HG03045 (cell line): ENCODE results near the gene TRAF3IP3.
A peak's percentile ranks its signal among the peaks of the same experiment; 100 is the strongest.

Source experiments
- ATAC-seq: cut with Tn5 transposase; IDR thresholded peaks from one replicate; pipeline ENCODE4 v1.9.1; 2021; ENCODE audit warnings: mild to moderate bottlenecking, moderate library complexity; ENCODE audit not compliant: unreplicated experiment

The TRAF3IP3 gene, protein sequence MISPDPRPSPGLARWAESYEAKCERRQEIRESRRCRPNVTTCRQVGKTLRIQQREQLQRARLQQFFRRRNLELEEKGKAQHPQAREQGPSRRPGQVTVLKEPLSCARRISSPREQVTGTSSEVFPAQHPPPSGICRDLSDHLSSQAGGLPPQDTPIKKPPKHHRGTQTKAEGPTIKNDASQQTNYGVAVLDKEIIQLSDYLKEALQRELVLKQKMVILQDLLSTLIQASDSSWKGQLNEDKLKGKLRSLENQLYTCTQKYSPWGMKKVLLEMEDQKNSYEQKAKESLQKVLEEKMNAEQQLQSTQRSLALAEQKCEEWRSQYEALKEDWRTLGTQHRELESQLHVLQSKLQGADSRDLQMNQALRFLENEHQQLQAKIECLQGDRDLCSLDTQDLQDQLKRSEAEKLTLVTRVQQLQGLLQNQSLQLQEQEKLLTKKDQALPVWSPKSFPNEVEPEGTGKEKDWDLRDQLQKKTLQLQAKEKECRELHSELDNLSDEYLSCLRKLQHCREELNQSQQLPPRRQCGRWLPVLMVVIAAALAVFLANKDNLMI

DNA sequence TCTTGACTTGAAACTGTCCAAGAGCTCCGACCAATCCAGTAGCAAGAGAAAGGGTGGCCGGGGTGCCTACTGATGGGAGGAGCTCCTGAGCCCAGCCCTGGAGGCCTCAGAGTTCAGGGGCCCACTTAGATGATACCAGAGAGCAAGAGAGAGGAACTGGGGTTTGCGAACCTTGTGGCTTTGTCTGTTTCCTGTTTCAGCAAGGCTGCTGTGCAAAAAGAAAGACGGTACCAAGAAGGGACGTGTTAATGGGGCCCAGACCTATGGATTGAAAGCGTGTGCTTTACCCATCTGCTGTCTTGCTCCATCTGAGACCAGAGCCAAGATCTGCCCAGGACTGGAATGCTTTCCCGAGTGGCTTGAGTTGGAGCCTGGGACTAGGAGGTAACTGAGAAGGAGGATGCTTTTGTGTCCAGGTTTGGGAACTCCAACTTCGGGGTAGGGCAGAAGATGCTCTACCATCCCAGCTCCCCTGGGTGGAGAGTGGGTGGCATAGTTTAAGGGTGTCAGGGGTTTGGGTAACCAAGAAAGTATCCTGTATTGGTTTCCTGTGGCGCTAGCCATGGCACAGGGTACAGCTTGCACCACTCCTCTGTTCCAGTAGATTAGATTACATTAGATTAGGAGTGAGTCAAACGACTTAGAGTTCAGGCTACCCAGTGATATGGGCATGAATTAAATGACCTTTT, at the start of gene TRAF3IP3:
Gene TRAF3IP3, plus strand, starts transcription at position 128 of the 689 bp plus-strand sequence. CDS start 3,987 bp downstream, outside the sequence.
- peak; percentile 78 for ATAC-seq

DNA sequence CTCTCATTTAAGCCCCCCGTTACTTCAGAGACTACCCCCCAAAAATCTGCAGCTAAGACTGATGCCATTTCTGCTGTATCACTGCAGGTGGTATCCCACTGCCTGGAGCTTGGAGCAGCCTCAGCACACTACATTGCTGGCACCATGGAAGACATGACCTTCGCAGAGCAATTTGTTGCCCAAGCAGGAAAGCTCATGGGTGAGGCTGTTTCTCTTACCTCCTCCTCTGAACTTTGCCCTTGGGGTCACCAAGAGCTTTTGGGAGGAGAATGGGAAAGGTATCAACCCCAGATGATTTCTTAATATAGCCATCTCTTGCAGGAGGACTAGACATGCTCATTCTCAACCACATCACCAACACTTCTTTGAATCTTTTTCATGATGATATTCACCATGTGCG, 49.2 kb upstream of the TRAF3IP3 start:
- ATAC-seq: no peak

DNA sequence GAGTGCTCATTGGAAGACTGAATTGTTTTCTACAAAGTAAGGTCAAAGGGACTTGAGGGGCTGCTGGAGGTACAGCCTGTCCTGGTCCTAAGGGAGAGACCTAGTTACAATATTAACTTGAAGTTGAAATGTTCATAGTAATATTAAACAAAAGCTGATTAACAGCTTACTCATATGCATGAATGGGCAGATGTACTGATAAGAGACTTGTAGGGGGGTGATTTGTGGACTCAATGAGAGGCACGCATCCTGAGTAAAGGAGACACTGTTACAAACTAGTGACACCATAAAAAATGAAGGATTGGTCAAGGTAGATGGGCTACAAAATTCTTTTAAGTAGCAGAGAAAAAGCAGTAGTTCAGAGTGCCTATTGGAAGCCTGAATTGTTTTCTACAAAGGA, 48.5 kb upstream of the TRAF3IP3 start:
- ATAC-seq: no peak

DNA sequence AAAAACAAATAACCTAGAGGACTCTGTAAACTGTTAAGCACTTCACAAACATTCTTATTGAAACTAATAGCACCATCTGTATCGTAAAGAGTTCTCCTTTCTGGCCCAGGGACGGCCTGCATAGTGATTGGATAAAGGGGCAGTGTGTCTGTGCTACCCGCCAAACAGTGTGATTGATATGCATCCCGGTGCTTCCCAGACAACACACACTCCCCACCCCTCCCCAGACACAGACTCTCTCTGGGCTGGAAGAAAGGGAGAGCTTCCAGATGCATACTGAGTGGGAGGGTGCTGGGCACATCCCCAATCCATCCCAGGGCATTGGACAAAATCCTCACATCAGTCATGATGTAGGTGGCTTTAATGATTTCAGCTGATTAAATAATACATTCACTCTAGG, 47.6 kb upstream of the TRAF3IP3 start:
- ATAC-seq: no peak

DNA sequence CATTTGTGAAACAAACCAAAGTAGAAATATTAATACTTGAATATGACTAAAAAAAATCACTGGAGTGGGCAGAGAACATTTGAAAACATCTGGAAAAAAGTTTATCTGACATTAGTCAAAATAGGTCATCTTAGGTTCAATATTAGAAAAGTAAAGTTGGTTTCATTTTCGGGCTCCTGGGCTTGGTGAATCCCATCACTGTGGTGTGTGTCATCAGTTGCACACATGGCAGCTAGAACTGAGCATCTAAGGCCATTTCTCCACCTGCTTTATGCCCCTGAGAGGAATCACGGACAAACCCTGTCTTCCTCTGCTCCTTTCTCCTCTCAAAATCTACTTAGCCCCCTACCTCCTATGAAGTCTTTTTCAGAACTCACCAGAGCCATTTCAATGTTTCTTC, 45.8 kb upstream of the TRAF3IP3 start:
- ATAC-seq: peak; percentile 56

DNA sequence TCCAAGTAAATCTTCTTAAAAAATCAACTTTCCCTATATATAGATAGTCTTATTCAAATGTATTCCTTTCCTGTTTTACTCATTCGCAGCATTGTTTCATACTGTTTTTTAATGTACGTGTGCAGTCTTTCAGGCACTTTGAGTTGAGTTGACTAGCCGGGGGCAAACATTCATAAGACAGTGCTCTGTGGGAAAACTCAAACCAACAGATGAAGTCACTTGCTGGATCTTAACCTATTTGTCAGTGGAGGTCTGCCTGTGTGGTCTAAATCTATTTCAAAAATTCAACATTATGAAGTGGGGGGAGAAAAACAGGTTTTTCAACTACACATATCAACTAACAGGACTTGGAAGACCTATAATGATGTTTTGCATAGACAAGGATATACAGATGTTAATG, 45.0 kb upstream of the TRAF3IP3 start:
- no peak for ATAC-seq

DNA sequence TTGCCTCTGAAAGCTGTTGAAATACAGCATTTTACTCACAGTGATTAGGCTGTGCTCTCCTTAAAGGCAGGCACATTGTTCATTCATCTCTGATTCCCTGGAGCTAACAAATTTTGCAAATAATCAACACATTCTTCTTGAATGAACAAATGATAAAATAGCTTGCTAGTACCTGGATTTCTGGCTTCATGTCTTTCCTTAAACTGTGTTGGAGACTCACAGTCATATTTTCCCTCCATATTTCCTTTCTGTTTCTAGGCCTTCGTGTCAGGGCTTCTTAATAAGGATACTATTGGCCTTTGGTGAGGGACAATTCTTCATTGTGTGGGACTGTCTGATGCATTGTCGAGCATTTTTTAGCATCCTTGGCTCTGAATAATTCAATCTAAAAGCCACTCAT, 41.5 kb upstream of the TRAF3IP3 start:
- ATAC-seq: no peak

DNA sequence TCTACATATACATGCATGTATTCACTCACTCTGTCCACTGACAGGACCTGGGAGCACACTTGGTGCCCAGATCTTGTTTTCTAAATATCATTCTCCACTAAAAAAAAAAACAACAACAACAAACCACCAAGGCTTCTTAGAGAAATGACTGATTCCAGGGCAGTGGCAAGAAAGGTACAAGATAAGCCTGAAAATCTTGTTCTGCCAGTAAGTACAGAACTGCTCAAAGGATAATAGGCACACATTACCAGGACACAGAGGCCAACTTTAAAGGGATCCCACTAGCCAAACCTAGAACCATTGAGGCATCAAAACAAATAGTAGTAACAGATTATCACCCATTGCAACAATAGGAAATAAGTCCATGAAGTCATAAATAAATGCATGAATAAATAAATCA, 40.5 kb upstream of the TRAF3IP3 start:
- ATAC-seq: no peak

DNA sequence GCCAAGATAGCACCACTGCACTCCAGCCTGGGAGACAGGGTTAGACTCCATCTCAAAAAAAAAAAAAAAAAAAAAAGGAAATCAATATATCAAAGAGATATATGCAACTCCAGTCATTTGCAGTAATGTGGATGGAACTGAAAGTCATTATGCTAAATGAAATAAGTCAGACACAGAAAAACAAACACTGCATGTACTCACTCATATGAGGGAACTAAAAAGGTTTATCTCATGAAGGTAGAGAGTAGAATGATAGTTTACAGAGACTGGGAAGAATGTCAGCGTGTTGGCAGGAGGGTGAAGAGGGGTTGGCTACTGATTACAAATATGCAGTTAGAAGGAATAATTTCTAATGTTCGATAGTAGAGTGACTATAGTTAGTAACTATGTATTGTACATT, 38.0 kb upstream of the TRAF3IP3 start:
- no peak for ATAC-seq

DNA sequence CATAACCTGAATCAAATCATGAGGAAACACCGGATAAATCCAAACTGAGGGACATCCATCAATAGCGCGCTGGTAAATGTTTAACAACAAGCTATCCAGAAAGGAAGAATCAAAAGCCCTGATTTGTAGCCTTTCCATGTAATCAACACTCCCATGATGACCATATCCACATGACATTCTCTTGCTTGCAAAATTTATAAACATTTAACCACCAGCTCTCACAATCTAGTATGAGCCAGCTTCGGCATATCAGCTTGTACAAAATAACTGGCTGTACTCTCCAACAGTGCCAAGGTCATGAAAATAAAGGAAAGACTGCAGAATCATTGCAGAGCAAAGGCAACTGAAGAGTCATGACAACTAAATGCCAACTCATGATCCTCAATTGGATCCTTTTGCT, 35.5 kb upstream of the TRAF3IP3 start:
- no peak for ATAC-seq

DNA sequence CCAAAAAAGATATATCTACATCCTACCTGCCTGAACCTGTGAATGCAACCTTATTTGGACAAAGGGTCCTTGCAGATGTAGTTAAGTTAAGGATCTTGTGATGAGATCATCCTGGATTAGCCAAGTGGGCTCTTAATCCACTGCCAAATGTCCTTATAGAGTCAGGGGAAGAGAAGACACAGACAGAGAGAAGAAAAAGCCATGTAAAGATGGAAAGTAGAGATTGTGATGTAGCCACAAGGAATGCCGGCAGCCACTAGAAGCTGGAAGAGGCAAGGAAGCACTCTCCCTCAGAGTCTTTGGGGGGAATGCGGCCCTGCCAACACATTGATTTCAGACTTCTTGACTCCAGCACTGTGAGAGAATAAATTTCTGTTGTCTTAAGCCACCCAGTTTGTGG, 35.0 kb upstream of the TRAF3IP3 start:
- no peak for ATAC-seq

DNA sequence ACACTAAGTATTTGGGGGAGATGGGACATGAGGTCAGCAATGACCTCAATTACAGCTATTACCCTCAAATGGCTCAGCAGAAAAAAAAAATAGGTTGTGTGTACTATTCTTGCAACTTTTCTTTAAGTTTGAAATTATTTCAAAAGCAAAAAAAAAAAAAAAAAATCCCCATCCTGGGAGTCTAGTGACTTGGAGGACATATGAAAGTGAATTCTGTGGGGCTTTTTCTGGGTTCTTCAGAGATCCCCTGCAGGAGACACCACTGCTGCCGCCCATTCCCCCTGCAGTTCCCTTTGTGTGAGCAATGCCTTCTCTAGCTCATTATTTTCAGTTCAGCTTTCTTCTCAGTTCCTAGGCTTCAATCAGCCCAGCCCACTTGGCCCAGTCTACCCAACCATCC, 34.5 kb upstream of the TRAF3IP3 start:
- no peak for ATAC-seq

DNA sequence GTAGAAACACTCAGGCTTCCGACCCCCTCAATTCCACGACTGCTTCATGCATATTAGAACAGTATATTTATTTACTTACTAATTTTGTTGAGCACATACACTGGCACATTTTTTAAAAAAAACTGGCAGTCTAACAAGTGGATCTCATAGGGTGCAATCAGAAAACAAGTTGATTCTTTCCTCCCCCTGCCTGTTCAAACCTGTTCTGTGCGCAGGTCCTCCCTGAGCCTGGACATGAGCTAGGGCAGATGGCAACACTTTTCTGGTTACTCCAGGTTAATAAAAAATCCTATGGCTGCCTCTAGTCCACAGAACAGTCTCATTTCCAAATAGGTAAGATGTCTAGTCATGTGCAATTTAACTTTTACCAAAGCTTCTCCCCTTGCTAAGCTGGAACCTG, 32.6 kb upstream of the TRAF3IP3 start:
- ATAC-seq: no peak

DNA sequence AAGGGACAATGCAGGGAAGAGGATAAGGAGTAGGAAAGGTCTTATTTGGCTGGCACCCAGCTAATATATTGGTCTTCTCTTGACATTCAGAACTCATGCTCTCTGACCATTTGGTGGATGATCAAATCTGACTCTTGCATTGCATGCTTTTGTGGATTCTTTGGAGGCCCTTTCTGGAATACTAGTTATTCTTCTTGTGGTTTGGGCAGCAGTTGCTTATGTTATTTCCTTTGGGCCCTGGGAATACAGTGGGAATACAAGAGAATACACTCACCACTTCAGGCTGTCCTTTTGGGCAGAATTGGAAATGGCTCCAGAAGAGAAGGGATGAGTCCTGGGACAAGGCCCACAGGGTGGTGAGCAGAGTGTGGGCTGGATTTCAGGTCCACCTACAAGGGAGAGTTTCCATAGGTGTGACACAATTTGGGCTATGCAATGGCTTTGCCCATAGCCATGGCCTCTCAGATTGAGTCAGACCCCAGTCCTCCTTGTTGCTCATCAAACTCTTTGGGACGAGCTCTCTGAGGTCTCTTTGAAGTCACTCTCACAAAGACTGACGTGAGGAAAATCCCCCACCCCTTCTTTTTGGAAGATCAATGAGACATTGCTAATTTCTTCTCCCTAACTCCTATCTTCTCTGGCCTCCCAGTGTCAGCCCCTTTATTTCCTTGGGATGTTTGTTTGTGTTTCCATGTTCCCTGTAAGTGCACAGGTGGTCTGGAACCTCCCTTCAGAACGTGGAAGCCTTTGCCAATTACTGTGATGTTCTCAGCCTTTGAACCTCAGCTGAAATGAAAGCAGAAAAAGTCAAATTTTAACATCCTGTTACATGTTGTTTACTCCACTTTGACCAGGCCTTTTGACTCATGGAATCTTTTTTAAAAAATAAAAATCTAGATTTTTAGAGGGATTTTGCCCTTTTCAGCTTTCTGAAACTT, 31.8 kb upstream of the TRAF3IP3 start:
- ATAC-seq: peak; percentile 76

DNA sequence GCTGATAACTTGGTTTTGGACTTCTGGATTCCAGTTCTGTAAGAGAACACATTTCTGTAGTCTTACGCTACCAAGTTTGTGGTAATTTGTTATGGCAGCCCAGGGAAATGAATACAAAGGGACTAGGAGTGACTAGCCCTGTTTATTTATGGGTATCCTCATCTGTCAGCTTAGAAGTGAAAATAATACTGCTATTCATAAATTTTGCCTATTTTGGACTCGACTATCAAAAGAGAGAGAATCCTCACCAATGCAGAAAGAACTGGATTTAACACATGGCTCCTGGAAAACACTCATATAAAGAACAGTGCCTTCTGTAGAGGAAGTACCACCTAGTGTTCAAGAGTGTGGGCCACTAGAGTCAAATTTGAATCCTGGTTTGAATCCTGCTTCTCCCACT, 28.6 kb upstream of the TRAF3IP3 start:
- ATAC-seq: no peak

DNA sequence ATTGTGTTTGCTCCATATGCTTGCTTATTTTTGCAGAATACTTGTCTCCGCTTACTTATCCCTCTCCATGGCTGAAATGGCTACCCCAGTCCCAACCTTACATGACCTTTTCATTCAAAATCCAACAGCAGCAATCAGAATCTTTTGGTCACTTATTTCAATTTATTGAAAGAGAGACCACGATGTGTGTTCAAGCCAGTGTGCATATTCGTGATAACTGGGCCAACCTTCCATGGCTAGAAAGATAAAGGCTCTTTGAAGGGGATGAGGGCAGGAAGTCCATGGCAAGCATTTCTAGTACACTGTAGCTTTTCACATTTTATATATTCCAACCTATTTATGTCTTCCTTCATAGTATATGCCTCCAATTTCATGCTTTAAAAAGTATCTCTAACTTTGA, 28.1 kb upstream of the TRAF3IP3 start:
- no peak for ATAC-seq

DNA sequence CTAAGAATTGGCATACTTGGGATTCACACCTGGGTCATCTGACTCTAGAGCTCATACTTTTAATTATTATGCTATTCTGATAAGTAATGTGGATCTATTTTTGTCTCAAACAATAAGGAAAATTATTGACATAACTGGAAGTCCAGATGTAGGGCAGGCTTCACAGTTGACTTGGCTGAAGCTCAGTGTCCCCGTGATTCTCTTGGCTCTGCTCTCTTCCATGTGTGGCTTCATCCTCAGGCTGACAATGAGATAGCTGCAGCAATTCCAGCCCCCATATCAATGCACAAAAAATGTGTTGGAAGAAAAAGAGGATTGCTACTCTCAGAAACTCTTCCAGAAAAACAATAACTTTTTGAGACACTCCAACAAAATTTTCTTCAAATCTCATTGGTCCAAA, 27.4 kb upstream of the TRAF3IP3 start:
- no peak for ATAC-seq

DNA sequence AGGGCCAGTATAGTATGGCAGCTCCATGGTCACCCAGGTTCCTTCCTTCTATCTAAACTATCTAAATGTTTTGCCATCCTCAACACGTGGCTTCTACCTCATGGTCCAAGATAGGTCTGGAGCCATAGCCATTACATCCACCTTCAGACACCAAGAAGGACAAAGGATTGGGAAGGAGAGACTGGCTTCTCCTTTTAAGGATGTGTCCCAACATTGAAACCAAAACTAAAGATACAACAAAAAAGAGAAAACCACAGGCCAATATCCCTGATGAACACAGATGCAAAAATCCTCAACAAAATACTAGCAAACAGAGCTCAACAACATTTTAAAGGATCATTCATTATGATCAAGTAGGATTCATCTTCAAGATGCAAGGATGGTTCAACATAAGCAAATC, 26.4 kb upstream of the TRAF3IP3 start:
- no peak for ATAC-seq

DNA sequence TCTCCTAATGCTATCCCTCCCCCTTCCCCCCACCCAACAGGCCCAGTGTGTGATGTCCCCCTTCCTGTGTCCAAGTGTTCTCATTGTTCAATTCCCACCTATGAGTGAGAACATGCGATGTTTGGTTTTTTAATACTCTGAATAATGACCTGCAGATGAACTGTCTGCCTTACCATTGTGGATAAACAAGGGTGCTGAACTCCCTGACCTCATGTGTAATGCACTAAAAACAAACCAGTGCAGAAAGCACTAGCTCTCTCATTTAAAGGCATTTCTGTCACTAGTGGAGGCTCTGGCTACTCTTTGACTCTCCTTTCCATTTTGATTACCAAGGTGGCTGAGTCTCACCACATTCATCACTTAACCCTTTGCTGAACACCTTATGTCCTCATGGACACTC, 23.1 kb upstream of the TRAF3IP3 start:
- ATAC-seq: no peak

DNA sequence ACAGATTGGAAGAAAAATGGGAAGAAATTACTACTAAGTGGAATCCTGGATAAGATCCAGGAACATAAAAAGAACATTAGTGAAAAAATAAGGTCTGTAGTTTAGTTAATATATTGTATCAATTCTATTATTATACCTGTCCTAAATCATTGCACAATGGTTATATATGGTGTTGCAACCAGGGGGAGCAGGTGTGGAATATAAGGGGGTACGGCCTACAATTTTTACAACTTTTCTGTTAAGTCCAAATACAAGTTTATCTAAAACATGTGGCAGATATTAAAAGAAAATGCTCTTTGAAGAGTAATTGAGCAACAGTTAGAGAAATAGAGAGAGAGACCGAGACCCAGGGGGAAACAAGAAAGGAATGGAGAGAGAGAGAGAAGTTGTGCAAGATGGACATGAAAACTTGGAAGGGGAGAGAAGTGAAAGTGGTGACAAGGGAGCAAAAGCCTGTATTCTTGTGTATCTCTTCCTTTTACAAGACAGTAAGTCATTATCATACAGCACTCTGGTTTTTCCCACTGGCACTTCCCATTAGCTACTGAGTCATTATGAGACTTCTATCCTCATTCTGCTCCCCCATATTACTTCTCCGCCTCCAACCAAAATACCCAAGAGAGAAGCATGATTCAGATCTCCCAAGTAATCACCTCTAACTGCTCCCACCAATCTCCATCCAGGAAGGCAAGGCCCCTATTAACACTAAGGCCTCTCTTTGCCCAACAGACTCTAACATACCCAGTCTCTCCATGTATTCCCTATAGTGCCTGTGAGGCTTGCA, 22.3 kb upstream of the TRAF3IP3 start:
- no peak for ATAC-seq
